HG03108 (cell line): ENCODE measurements around the gene IGSF23.
"Not testable (repeated sequence)": the region's sequence is repeated elsewhere in the genome, so short reads cannot be mapped to it uniquely, and the experiment has no call there.

ENCODE experiments used
- ATAC-seq: cut with Tn5 transposase; IDR thresholded peaks from one replicate; pipeline ENCODE4 v1.9.1; 2021; ENCODE audit warnings: moderate library complexity; ENCODE audit not compliant: unreplicated experiment

The IGSF23 gene

DNA sequence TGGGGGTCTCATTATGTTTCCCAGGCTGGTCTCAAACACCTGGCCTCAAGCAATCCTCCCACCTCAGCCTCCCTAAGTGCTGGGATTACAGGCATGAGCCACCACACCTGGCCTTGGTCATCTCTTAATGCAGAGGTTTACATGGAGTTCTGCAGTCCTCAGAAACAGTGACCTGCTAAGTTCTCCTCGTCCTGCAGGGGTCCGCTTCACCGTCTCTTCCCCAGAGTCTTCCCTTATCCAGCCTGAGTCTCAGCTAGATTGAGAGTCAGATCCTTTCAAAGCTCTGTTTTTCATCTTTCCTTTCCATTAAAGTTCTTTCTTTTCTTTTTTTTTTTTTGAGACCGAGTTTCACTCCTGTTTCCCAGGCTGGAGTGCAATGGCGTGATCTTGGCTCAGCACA, 2.9 kb upstream of the IGSF23 start:
- not testable (repeated sequence) for ATAC-seq

DNA sequence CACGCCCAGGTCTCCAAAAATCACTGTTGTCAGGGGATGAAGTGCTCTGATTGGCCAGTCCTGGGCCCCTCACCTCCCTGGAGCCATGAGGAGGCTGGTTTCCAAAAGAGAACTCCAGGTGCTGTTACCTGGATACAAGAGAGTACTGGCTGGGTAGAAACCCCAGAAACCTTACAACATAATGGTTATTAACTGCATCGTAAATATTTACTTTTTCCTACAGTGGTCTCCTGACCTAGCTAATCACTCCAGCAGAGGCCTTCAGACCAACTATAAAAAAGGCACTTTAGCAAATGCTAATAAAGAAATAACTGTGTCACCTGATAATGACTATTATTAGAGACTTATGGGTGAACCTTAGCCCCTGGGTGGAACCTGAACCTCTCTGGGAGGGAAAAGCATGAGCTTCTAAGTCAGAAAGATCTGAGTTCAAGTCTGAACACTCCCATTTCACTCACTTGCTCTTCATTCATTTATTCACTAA, 1.5 kb upstream of the IGSF23 start:
- ATAC-seq: no peak

DNA sequence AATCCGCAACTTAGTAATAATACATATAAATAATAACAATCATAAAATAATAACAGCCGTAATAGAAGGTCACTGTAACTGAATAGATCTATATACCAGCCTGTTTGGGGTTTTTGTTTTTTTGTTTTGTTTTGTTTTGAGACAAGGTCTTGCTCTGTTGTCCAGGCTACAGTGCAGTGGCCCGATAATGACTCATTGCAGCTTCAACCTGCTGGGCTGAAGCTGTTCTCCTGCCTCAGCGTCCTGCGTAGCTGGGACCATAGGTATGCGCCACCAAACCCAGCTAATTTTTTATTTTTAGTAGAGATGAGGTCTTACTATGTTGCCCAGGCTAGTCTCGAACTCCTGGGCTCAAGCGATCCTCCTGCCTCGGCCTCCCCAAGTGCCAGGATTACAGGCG, 950 bp downstream of the IGSF23 start:
- ATAC-seq: no peak

DNA sequence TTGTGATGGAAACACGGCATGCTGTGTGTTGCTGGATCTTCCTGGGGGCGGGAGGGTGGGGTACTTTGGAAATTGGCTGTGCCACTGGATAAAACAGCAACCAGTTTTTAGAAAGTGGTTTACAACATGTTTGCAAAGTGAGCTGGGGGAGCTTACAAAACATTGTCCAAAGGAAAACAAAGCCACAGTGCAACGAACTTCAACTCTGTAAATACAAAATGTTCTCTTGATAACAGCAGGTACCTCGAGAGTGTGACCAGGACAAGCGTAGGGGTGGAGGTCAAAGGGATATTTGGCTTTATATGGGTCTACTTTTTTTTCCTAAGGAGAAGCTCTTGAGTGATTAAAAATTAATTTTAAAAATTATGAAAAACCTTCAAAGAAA, 2.5 kb downstream of the IGSF23 start:
- ATAC-seq: no peak

DNA sequence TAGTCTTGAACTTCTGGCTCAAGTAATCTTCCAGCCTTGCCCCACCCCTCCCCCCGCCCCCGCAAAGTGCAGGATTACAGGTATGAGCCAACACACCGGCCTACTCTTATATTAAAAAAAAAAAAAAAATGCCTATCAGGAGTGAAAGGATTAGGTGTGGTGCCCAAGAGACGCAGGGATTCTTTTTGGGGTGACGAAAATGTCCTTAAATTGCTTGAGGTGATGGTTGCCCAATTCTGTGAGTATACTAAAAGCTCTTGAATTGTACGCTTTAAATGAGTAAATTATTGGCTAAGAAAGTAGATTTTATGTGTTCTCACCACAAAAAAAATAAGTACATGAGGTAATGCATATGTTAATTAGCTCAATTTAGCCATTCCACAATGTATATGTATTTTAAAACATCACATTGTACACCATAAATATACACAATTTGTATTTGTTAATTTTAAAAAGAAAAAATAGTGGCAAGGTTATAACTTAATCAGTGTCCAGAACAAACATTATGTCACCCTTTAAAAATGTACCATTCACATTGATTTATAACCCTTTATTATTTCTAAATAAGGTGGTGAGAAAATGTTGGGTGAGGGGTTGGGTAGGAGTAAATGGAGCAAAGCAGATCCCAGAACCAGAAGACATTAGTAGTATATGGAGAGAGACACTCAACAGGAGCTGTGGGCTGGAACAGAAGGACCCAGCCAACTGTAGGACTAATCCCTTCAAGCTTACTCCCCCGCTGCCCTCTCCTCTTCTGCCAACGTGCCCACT, 3.9 kb downstream of the IGSF23 start:
- no peak for ATAC-seq

DNA sequence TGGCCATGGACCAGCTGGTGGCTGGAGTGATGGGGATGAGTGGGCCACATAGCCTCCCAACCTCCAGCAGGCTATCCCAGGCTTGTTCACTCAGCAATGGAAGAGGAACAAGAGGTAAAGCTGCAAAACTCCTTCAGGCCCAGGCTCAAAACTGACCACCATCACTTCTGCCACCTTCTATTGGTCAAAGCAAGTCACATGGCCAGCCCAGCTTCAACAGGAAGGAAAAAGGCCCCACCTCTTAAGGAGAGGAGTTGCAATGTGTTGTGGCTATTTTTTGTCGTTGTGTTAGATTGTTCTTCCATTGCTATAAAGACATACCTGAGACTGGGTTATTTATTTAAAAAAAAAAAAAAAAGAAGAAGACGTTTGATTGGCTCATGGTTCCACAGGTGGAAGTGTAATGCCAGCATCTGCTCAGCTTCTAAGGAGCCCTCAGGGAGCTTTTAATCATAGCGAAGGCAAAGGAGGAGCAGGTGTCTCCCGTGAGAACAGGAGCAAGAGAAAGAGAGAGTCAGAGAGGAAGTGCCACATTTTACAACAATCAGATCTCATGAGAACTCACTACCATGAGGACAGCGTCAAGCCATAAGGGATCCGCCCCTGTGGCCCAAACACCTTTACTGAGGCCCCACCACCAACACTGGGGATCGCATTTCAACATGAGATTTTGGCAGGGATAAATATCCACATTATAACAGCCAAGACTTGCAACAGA, 5.4 kb downstream of the IGSF23 start:
- no peak for ATAC-seq

DNA sequence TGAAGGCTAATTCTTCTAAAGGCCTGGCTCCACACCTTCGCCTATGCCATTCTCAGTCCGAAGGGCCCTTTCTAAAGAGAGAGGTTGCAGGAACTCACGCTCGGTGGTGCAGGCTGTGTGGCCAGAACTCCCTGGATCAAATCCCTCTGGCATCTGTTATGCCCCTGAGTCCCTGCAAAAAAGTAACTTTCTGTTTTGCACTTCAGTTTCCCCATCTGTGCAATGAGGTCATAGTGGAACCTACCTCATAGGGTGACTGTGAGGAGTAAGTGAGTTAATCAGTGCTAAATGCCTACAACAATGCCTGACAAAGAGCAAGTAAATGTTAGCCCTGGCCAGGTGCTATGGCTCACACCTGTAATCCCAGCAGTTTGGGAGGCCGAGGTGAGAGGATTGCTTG, 7.3 kb downstream of the IGSF23 start:
- no peak for ATAC-seq

DNA sequence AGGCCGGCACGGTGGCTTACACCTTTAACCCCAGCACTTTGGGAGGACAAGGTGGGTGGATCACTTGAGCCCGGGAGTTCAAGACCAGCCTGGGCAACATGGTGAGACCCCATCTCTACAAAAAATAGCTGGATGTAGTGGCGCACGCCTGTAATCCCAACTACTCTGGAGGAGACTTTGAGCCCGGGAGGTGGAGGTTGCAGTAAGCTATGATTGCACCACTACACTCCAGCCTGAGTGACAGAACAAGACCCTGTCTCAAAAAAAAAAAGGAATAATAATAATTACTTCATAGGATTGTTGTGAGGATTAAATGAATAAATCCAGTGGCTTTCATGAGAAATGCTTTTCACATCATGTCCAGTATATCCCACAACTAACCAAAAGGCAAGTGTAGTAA, 8.0 kb downstream of the IGSF23 start:
- ATAC-seq: no peak

DNA sequence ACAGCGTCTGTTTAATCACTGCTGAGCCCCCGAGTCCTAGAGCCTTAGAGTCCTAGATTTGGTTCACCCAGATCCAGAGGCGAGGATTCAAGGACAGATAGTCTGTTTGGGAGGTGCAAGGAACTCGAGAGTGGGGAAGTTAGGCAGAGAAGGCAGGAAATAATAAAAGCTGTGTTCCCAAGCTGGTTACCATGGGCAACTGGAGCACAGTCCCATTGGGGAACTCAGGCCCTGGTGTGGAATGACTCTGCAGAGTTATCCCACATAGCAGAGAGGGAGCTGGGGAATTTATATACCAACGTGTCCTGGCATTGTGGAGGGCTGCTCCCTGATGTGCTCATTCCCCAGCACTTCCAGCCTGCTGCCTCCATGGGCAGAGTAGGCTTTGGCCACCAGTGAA, 9.7 kb downstream of the IGSF23 start:
- ATAC-seq: no peak

DNA sequence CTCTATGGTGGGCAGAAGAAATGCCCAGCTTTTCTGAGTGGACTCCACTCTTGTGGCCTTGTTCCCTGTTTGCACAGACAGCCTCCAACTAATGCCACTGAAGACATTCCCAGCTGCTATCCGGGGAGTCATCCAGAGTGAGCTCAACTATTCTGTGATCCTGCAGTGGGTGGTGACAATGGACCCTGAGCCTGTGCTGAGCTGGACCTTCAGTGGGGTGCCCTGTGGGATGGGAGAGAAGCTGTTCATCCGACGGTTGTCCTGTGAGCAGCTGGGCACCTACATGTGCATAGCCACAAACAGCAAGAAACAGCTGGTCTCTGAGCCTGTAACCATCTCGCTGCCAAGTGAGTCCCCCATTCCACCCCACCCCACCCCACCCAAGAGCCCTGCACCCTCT, 10.3 kb downstream of the IGSF23 start:
- no peak for ATAC-seq

DNA sequence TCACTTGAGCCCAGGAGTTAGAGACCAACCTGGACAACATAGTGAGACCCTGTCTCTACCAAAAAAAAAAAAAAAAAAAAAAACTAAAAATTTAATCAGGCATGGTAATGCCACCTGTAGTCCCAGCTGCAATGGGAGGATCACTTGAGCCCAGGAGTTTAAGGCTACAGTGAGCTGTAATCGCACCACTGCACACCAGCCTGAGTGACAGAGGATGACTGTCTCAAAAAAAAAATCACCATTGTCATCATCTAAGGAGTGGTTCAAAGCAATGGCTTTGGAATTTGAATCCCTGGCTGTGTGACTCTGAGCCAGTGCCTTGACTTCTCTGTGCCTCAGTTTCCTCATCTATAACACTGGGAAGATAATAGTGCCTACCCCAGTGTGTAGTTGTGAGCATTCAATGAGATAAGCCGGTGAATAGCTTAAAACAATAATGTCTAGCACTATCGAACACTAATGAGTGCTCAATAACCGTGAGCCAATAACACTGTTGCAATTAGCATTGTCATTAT, 11.5 kb downstream of the IGSF23 start:
- no peak for ATAC-seq

DNA sequence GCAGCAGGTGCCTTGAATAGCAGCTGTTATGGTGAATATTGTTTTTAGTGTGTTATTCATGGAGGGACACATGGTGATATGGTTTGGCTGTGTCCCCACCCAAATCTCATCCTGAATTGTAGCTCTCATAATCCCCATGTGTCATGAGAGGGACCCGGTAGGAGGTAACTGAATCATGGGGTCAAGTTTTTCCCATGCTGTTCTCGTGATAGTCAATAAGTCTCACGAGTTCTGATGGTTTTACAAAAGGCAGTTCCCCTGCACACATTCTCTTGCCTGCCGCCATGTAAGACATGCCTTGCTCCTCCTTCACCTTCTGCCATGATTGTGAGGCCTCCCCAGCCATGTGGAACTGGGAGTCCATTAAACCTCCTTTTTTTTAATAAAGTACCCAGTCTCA, 12.3 kb downstream of the IGSF23 start:
- not testable (repeated sequence) for ATAC-seq

DNA sequence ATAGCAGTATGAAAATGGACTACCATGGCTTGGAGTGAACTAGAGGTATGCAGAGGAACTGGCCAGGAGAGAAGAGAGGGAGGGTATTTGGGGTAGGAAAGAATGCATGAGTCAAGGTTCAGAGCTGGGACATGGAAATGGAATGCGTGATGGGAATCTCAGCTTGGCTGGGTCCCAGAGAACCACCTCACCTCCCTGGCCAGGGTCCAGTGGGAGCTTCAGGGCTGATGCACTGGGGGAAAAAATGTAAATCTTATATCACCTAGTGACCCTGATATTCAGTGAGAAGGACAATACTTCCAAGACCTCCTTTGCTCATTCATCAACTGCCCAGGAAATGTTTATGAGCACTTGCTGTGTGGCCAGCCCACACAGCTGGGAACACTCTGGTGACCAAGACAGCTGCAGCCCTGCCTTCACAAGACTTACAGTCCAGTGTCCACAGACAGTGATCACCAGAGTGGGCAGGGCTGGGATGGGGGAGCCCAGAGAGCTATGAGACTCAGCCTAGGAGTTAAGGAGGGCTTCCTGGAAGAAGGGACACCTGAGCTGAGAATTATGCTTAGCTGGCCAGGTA, 12.8 kb downstream of the IGSF23 start:
- ATAC-seq: no peak

DNA sequence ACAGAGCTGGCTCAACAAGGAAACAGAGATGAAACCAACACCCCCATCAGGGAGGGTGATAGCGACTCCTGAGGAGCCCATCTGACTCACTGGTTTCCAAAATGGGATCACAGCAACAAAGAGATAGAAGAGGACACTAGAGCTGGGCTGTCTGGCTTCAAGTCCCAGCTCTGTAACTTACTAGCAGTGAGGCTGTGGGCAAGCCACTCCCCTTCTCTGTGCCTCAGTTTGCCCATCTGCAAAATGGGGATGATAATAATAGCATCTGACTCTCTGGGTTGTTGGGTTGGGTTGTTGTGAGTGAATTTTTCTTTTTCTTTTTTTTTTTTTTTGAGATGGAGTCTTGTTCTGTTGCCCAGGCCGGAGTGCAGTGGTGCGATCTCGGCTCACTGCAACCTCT, 14.3 kb downstream of the IGSF23 start:
- no peak for ATAC-seq

DNA sequence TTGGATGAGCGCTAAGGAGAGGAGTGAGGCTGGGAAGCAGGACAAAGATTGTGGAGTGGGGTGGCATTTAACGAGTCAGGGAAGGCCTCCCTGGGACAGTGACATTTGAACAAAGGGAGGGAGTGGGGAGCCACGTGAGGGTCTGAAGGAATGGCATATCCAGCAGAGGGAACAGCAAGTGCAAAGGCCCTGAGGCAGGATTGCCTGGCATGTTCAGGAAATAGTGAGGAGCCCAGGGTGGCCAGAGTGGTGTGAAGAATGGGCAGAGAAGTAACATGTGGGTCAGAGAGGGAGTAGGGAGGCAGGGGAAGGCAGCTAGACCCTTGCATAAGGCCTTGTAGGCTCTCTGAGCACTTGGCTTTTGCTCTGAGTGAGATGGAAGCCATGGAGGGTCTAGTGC, 15.4 kb downstream of the IGSF23 start:
- ATAC-seq: no peak

DNA sequence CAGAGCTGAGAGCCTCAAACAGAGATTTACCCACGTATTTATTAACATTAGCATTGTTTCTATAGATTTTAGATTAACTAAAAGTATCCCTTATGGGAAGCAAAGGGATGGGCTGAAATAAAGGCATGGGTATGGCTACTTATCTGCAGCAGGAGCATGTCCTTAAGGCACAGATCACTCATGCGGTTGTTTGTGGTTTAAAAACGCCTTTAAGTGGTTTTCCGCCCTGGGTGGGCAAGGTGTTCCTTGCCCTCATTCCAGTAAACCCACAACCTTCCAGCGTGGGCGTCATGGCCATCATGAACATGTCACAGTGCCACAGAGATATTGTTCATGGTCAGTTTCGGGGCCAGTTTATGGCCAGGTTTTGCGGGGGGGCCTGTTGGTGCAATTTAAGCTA, 18.2 kb downstream of the IGSF23 start:
- not testable (repeated sequence) for ATAC-seq

DNA sequence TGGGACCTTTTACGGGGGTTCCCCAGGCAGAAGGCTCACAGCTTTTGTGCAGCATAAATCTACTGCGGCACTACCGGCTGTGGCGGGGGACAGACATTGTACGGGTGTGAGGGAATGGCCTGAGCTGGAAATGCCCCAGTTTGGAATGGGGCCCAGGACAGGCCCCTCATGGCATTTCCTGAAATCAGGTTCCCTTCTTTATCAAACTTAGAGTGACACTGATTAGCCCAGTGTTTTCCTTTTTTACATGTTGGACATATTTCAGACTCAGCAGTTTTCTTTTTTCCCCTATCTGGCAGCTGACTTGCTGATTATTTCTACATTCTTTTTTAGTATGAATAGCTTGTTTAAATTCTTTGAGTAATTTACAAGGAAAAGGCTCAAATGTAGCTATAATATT, 20.7 kb downstream of the IGSF23 start:
- not testable (repeated sequence) for ATAC-seq

DNA sequence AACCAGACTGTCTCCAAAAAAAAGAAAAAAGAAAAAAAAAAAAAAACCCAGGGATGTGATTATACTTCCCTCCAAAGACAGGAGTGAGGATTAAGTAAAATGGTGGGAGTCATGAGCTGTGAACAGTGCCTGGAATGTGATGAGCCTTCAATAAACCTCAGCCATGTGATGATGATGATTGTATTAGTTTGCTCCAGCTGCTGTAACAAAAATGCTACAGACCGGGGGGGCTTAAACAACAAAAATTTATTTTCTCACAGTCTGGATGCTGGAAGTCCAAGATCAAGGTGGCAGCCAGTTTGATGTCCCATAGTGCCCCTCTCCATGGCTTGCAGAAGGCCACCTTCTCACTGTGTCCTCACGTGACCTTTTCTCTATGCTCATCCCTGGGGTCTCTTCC, 21.4 kb downstream of the IGSF23 start:
- ATAC-seq: no peak

DNA sequence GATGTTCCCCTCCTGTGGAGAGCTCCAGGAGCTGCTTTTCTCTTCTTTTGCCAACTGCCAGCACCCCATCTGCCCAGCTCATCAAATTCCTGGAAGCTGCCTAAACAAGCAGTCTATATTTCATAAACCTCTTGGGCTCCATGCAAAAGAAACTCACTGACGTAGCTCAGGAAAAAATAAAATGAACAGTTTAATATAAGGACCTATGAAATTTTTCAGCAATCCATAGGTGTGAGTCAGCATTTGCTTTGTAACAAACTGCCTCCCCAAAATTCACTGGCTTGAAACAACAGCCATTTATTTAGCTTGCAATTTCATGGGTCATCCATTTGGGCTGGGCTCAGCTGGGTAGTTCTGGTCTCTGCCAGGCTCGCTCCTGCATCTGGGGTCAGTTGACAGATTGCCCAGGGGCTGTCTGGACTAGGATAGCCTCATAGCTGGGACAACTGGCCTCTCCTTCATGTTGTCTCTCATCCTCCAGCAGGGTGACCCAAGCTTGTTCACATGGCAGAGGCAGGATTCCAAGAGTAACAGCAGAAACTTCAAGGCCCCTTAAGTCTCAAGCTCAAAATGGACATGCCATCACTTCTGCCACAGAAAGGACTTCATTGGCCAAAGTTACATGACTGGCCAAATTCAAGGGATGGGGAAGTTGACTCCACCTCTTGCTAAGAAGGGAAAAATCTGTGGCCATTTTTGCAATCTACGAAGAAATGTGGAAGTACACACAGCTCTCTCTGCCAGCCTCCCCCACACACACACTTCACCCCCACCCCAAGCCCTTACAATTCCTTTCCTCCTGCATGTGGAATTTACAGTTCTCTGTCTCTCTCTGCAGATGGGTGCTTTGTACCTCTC, 22.4 kb downstream of the IGSF23 start:
- no peak for ATAC-seq

DNA sequence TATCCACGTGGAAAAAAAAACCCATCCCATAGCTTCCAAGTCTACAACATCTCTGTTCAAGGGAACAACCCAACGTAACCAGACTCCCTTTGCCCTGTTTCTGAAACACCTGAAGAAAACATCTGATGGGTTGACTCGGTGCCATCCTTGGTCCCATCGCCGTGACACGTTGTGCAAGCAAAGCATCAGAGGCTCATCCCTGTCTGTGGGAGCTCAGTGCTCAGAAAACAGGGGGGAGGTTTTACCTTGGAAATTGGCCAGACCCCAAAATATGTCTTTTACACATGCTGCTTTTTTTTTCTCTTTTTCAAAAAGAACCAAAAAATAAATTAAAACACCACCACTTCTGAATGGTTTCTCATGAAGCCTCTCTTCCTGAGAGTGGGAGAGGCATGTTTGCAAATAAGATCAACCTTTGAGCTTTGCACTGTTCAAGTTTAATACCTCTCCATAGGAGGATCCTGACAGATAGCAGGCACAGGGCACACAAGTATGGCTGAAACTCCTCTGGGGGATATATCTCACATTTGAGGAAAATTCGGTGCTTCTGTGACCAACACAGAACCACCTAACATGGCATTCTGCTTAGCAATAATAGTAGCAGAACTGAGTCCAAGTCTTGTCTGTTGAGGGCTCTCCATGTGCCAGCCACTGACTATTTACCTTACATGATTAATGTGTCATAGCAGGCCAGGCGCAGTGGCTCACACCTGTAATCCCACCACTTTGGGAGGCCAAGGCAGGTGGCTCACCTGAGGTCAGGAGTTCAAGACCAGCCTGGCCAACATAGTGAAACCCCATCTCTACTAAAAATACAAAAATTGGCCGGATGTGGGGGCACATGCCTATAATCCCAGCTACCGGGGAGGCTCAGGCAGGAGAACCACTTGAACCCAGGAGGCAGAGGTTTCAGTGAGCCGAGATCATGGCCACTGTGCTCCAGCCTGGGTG, 23.4 kb downstream of the IGSF23 start:
- ATAC-seq: no peak
